GM19043 (cell line): ENCODE results near the gene KIF5B.
"Not testable (repeated sequence)": the region's sequence is repeated elsewhere in the genome, so short reads cannot be mapped to it uniquely, and the experiment has no call there.

Experiments
- ATAC-seq: cut with Tn5 transposase; IDR thresholded peaks from one replicate; pipeline ENCODE4 v1.9.1; 2021; ENCODE audit warnings: low read depth; ENCODE audit not compliant: unreplicated experiment

KIF5B gene

GRCh38 chr10:32056136-32057035 is at the start of gene KIF5B:
Gene KIF5B (minus strand): TSS chr10:32056425. CDS start chr10:32055973, 452 bp downstream.
- ATAC-seq = peak; percentile 80

GRCh38 chr10:32105782-32106382 is 49.7 kb upstream of the KIF5B start:
- ATAC-seq = no peak

GRCh38 chr10:32104622-32105509 is 48.6 kb upstream of the KIF5B start:
- ATAC-seq = no peak

GRCh38 chr10:32104181-32104580 is 48.0 kb upstream of the KIF5B start:
- ATAC-seq = no peak

- ATAC-seq = no peak
These were observed 47.5 kb upstream of the KIF5B start for GRCh38 chr10:32103721-32104120.

GRCh38 chr10:32098566-32099259 is 42.5 kb upstream of the KIF5B start:
- not testable (repeated sequence) for ATAC-seq

- no peak for ATAC-seq
These were observed 39.0 kb upstream of the KIF5B start for GRCh38 chr10:32095116-32095733.

- ATAC-seq = no peak
These were observed 37.4 kb upstream of the KIF5B start for GRCh38 chr10:32093650-32094049.

- no peak for ATAC-seq
These were observed 34.8 kb upstream of the KIF5B start for GRCh38 chr10:32091046-32091445.

GRCh38 chr10:32084185-32084851 is 28.1 kb upstream of the KIF5B start:
- no peak for ATAC-seq

- no peak for ATAC-seq
These were observed 21.8 kb upstream of the KIF5B start for GRCh38 chr10:32077896-32078485.

- ATAC-seq = no peak
These were observed 17.4 kb upstream of the KIF5B start for GRCh38 chr10:32073659-32074058.

GRCh38 chr10:32073128-32073527 is 16.9 kb upstream of the KIF5B start:
- no peak for ATAC-seq

GRCh38 chr10:32072025-32072800 is 16.0 kb upstream of the KIF5B start:
- ATAC-seq = no peak

- no peak for ATAC-seq
These were observed 14.4 kb upstream of the KIF5B start for GRCh38 chr10:32070645-32071044.

GRCh38 chr10:32068569-32068968 is 12.3 kb upstream of the KIF5B start:
- ATAC-seq = no peak

GRCh38 chr10:32067931-32068330 is 11.7 kb upstream of the KIF5B start:
- not testable (repeated sequence) for ATAC-seq

GRCh38 chr10:32065856-32066255 is 9.6 kb upstream of the KIF5B start:
- ATAC-seq = no peak
